ENCODE data around the gene PLXNA4. TPM values are rescaled to one million over a fixed set of nuclear protein-coding genes. Genes with fewer than 3 reads are reported as not detected.

PLXNA4 gene
- total and polyA plus RNA-seq, 9 of the 15 experiments (the other 6 are each of a cell fraction or from before 2014, with no cell fraction given), result under 0.01 to 0.09 TPM; not detected in 7

DNA sequence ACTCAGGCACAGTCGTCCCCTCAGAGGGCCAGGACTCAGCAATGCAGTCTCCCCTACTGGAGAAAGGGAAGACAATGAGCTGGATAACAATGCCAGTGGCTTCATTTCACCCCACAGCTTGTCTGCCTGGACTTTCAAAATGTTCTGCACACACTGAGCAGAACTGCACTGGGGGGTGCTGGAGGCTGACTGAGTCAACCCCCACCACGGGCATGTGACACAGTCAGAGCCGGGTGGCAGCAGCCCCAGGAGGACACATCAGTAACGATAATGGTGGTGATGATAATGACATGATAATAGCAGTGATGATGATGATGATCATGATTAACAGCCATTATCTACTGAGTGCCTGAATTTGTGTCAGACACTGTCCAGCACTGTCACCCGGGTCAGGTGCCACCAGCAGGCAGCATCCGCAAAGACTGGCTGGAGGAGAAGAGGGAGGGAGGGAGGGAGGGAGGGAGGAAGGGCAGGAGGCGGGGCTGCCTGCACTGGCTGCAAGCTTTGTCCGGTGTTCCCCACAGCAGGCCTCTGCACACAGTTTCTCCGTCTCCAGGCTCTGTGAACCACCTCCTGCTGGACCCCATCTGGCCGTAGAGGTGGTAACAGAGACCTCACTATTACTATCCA is 67.4 kb downstream of the PLXNA4 start:
- H3K9me1 ChIP-seq (ENCODE audit: control insufficient read depth, insufficient read depth, low read length), result peaks cover 4% of the 10 kb centered on the region
- peaks cover 37 to 53% of the 10 kb centered on the region in 2 experiments for H3K27me3 ChIP-seq (ENCODE audit: control insufficient read depth in 2 of 2, insufficient read depth in 2 of 2, low read length in 2 of 2)
- no peak overlapping the region for H3K4me2 ChIP-seq (ENCODE audit: insufficient read depth, low read length)
- H3K36me3 ChIP-seq (ENCODE audit: control insufficient read depth, insufficient read depth, low read length), result no peaks in the 10 kb centered on the region
- POLR2A ChIA-PET, result interaction anchor here (0.8 kb wide), 1 partner anchor 274 kb away, joined by 3 read pairs; no protein-coding TSS in a partner anchor
- no peaks in the 10 kb centered on the region for H3K9me3 ChIP-seq (replicated peaks; ENCODE audit: control insufficient read depth, insufficient read depth, low read depth, low read length)
- in situ Hi-C loops (cut with MboI) (no loop called here), intact Hi-C loops (cut with micrococcal nuclease) (no loop called here)
- no peak overlapping the region for H2AFZ ChIP-seq (ENCODE audit: low read depth, low read length)
- no peaks in the 10 kb centered on the region for H3K4me1 ChIP-seq (replicated peaks in 1 of 2; ENCODE audit: control insufficient read depth in 2 of 2, insufficient read depth in 2 of 2, low read length in 2 of 2)
- no peaks in the 10 kb centered on the region; the same call in none of the 2 replicates for H4K20me1 ChIP-seq (replicated peaks; ENCODE audit: control insufficient read depth, insufficient read depth, low read length)
- no peaks in the 10 kb centered on the region for H3K79me2 ChIP-seq (ENCODE audit: control insufficient read depth, insufficient read depth, low read length)
- no peak overlapping the region for H3K9ac ChIP-seq (ENCODE audit: insufficient read depth in 1 of 2, low read depth in 2 of 2, low read length in 2 of 2)
- H3K4me3 ChIP-seq, result no peak overlapping the region
- BruUV-seq (replicated peaks), result no TSS peak
- DNase-seq (ENCODE audit: extremely low read depth in 1 of 4, low spot score in 3 of 4) (peak in 1 of 4 experiments; percentile 11), ATAC-seq (peak; percentile 48; the same call in 2 of the 3 replicates), FAIRE-seq (no peak)
- 0% methylated on average over 9 of the region's 10 CpGs for WGBS (ENCODE audit: insufficient coverage, low coverage, missing lambda C conversion rate)
- no peak overlapping the region for H3K27ac ChIP-seq (ENCODE audit: extremely low read depth, low read depth, low read length)
- TF ChIP-seq IRF2 (CRISPR knock-in tag; IDR thresholded peaks at IDR 0.05), result no peak
- TF ChIP-seq, protein P1, sequence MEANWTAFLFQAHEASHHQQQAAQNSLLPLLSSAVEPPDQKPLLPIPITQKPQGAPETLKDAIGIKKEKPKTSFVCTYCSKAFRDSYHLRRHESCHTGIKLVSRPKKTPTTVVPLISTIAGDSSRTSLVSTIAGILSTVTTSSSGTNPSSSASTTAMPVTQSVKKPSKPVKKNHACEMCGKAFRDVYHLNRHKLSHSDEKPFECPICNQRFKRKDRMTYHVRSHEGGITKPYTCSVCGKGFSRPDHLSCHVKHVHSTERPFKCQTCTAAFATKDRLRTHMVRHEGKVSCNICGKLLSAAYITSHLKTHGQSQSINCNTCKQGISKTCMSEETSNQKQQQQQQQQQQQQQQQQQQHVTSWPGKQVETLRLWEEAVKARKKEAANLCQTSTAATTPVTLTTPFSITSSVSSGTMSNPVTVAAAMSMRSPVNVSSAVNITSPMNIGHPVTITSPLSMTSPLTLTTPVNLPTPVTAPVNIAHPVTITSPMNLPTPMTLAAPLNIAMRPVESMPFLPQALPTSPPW (CRISPR knock-in tag; IDR thresholded peaks at IDR 0.05), result peak; percentile 22; the same call in 1 of the 2 replicates
- CTCF ChIA-PET (ENCODE audit: low intra/inter-chr PET ratio), result no interaction called here

DNA sequence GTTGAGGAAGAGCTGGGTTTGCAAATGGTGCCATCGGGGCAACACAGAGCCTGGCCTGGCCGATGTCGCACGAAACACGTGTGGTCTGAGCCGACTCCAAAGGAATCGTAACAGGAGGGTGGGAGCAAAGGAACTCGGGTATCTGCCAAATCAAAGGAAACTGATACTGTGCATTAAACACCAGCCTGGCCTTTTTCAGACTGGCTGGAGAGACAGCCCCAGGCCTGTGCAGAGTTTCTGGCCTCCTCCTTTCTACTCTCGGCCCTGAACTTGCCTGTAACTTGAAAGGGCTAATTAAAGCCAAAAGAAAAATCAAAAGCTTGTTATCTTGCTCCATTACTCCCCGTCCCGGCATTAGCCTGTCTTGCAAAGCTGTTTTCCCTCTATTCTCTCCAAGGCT is 71.4 kb downstream of the PLXNA4 start:
- in situ Hi-C loops (cut with MboI) (no loop called here), intact Hi-C loops (cut with micrococcal nuclease) (no loop called here)
- no peak overlapping the region for H3K4me2 ChIP-seq (ENCODE audit: insufficient read depth, low read length)
- peaks cover 11% of the 10 kb centered on the region for H4K20me1 ChIP-seq (replicated peaks; ENCODE audit: control insufficient read depth, insufficient read depth, low read length)
- ATAC-seq, result no peak
- no TSS peak for BruUV-seq (replicated peaks)
- H3K9me3 ChIP-seq (replicated peaks; ENCODE audit: control insufficient read depth, insufficient read depth, low read depth, low read length), result no peaks in the 10 kb centered on the region
- H3K4me1 ChIP-seq (replicated peaks in 1 of 2; ENCODE audit: control insufficient read depth in 2 of 2, insufficient read depth in 2 of 2, low read length in 2 of 2), result no peaks in the 10 kb centered on the region
- no peaks in the 10 kb centered on the region for H3K79me2 ChIP-seq (ENCODE audit: control insufficient read depth, insufficient read depth, low read length)
- WGBS (ENCODE audit: insufficient coverage, low coverage, missing lambda C conversion rate), result under 1% methylated on average over 11 of the region's 11 CpGs
- no peak for DNase-seq (ENCODE audit: extremely low read depth in 1 of 4, low spot score in 3 of 4)
- H3K36me3 ChIP-seq (ENCODE audit: control insufficient read depth, insufficient read depth, low read length), result no peaks in the 10 kb centered on the region
- H3K9me1 ChIP-seq (ENCODE audit: control insufficient read depth, insufficient read depth, low read length), result peaks cover 6% of the 10 kb centered on the region
- H3K9ac ChIP-seq (ENCODE audit: insufficient read depth in 1 of 2, low read depth in 2 of 2, low read length in 2 of 2), result no peak overlapping the region
- no peak overlapping the region for H3K27ac ChIP-seq (ENCODE audit: extremely low read depth, low read depth, low read length)
- H2AFZ ChIP-seq (ENCODE audit: low read depth, low read length), result no peak overlapping the region
- H3K27me3 ChIP-seq (ENCODE audit: control insufficient read depth in 2 of 2, insufficient read depth in 2 of 2, low read length in 2 of 2), result peaks cover 37 to 57% of the 10 kb centered on the region in 2 experiments
- CTCF ChIA-PET (ENCODE audit: low intra/inter-chr PET ratio), result no interaction called here
- FAIRE-seq, result no peak
- H3K4me3 ChIP-seq, result no peak overlapping the region
- POLR2A ChIA-PET, result interaction anchor here (0.6 to 1.3 kb wide), 3 partner anchors 13 to 687 kb away, joined by 3 to 4 read pairs (median 4); no protein-coding TSS in a partner anchor
- TF ChIP-seq SAP30 (IDR thresholded peaks at IDR 0.05; ENCODE audit: borderline replicate concordance, insufficient read depth, low read depth, low read length, poor library complexity, severe bottlenecking), result no peak
- TF ChIP-seq, protein P2, sequence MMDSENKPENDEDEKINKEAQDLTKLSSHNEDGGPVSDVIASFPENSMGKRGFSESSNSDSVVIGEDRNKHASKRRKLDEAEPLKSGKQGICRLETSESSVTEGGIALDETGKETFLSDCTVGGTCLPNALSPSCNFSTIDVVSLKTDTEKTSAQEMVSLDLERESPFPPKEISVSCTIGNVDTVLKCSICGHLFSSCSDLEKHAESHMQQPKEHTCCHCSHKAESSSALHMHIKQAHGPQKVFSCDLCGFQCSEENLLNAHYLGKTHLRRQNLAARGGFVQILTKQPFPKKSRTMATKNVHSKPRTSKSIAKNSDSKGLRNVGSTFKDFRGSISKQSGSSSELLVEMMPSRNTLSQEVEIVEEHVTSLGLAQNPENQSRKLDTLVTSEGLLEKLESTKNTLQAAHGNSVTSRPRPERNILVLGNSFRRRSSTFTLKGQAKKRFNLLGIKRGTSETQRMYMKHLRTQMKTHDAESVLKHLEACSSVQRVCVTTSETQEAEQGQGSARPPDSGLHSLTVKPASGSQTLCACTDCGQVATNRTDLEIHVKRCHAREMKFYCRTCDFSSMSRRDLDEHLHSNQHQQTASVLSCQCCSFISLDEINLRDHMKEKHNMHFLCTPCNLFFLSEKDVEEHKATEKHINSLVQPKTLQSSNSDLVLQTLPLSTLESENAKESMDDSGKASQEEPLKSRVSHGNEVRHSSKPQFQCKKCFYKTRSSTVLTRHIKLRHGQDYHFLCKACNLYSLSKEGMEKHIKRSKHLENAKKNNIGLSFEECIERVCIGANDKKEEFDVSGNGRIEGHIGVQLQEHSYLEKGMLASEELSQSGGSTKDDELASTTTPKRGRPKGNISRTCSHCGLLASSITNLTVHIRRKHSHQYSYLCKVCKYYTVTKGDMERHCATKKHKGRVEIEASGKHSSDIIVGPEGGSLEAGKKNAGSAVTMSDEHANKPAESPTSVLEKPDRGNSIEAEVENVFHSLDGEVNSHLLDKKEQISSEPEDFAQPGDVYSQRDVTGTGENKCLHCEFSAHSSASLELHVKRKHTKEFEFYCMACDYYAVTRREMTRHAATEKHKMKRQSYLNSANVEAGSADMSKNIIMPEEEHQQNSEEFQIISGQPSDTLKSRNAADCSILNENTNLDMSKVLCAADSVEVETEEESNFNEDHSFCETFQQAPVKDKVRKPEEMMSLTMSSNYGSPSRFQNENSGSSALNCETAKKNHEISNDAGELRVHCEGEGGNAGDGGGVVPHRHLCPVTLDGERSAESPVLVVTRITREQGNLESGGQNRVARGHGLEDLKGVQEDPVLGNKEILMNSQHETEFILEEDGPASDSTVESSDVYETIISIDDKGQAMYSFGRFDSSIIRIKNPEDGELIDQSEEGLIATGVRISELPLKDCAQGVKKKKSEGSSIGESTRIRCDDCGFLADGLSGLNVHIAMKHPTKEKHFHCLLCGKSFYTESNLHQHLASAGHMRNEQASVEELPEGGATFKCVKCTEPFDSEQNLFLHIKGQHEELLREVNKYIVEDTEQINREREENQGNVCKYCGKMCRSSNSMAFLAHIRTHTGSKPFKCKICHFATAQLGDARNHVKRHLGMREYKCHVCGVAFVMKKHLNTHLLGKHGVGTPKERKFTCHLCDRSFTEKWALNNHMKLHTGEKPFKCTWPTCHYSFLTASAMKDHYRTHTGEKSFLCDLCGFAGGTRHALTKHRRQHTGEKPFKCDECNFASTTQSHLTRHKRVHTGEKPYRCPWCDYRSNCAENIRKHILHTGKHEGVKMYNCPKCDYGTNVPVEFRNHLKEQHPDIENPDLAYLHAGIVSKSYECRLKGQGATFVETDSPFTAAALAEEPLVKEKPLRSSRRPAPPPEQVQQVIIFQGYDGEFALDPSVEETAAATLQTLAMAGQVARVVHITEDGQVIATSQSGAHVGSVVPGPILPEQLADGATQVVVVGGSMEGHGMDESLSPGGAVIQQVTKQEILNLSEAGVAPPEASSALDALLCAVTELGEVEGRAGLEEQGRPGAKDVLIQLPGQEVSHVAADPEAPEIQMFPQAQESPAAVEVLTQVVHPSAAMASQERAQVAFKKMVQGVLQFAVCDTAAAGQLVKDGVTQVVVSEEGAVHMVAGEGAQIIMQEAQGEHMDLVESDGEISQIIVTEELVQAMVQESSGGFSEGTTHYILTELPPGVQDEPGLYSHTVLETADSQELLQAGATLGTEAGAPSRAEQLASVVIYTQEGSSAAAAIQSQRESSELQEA (IDR thresholded peaks at IDR 0.05; ENCODE audit: low read depth), result no peak
